HG03159 (cell line): Measurements from ENCODE around the gene MAOB.
"Not testable (repeated sequence)": the region's sequence is repeated elsewhere in the genome, so short reads cannot be mapped to it uniquely, and the experiment has no call there.

Experiments
- ATAC-seq: cut with Tn5 transposase; IDR thresholded peaks from one replicate; pipeline ENCODE4 v1.9.1; 2021; ENCODE audit warnings: mild to moderate bottlenecking, moderate library complexity; ENCODE audit not compliant: unreplicated experiment

MAOB gene

GRCh38 chrX:43758044-43758443 lies 124.2 kb downstream of the MAOB start:
- ATAC-seq = no peak

DNA sequence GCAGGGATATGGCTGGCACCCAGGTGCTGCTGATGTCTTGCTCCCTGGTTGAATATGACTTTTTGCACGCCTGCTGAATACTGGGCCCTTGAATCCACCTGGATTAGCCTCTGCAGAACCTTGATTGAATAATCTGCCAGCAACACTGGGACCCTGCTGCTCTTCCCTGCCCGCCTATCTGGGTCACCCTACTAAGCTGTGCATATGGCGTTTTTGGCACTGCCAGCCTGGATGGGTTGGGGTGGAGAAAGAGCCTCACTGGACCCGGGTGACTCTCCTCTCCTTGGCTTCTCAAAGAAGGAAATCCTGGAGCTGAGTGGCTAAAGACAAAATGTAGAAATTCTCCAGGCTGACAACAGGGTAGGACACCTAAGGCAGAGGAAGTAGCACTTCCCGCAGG lies 126.2 kb downstream of the MAOB start:
- no peak for ATAC-seq

GRCh38 chrX:43753637-43754036 lies 128.6 kb downstream of the MAOB start:
- ATAC-seq = no peak

GRCh38 chrX:43750248-43750676 lies 132.0 kb downstream of the MAOB start:
- ATAC-seq = peak; percentile 87

- no peak for ATAC-seq
Measured at GRCh38 chrX:43747476-43747875, 134.8 kb downstream of the MAOB start.

- no peak for ATAC-seq
Measured at GRCh38 chrX:43745938-43746721, 136.1 kb downstream of the MAOB start.

DNA sequence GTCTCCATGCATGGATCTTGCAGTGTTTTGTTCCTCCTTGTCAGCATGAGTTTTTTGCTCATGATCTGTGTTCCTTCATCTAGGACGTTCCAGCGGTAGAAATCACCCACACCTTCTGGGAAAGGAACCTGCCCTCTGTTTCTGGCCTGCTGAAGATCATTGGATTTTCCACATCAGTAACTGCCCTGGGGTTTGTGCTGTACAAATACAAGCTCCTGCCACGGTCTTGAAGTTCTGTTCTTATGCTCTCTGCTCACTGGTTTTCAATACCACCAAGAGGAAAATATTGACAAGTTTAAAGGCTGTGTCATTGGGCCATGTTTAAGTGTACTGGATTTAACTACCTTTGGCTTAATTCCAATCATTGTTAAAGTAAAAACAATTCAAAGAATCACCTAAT lies 138.0 kb downstream of the MAOB start:
- no peak for ATAC-seq

- no peak for ATAC-seq
Measured at GRCh38 chrX:43743100-43743822, 139.0 kb downstream of the MAOB start.

GRCh38 chrX:43741843-43742573 lies 140.2 kb downstream of the MAOB start:
- ATAC-seq = no peak

GRCh38 chrX:43735957-43736356 lies 146.3 kb downstream of the MAOB start:
- no peak for ATAC-seq

DNA sequence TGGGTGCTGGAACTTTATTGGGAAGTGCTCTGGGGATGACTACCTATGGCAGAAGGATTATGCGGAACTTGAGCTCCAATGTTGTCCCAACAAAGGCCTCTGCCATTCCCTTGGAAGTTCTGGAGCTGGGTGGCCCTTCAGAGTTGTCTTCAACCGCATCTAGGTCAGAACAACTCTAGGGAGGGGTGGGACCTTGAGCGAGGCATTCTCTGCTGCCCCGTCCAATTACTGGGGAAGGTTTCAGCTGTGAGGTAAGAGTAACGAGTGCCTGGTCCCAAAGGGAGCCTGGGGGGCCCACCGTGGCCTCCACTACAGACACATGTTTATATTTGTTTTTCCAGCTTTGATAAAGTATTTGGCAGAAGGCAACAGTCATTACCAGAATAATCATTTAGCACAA lies 146.7 kb downstream of the MAOB start:
- no peak for ATAC-seq

- ATAC-seq = no peak
Measured at GRCh38 chrX:43734444-43734843, 147.8 kb downstream of the MAOB start.

DNA sequence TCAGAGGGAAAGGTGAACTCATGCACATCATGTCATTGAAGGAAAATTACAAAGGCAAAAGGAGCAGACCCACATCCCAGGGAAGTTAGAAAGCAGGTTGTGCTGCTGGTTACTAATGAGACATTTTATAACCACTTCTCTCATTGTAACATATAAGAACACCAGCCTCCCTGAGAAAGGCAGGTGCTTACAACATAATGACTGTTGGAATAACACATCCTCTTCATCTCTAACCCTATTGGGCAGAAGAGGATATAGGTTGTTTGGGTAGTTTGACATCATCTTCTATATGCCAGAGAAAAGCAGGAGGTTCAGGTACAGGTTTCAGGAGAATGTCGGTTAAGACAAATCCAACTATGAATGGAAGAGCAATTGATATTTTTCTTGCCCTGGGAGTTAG lies 148.6 kb downstream of the MAOB start:
- ATAC-seq = no peak

GRCh38 chrX:43731086-43731485 lies 151.2 kb downstream of the MAOB start:
- no peak for ATAC-seq

DNA sequence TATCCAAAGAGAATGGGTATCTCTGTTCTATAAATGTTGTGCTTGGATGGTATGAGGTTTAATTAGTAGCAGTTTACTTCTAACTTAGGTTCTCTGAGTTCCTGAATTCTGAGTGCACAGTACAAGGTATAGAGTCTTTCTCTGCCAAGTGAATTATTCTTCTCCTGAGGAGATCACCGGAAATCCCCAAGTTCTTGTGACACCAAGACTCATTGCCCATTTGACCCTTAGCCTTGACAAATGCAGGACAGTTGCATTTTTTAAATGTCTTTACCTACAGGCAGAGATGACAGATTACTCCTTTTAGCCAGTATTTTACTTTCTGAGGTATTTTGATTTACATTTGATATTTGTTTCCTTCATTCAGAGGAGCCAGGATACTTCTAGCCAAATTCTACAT lies 153.3 kb downstream of the MAOB start:
- no peak for ATAC-seq

- ATAC-seq = no peak
Measured at GRCh38 chrX:43728002-43728401, 154.2 kb downstream of the MAOB start.

- ATAC-seq = not testable (repeated sequence)
Measured at GRCh38 chrX:43727254-43727653, 155.0 kb downstream of the MAOB start.

DNA sequence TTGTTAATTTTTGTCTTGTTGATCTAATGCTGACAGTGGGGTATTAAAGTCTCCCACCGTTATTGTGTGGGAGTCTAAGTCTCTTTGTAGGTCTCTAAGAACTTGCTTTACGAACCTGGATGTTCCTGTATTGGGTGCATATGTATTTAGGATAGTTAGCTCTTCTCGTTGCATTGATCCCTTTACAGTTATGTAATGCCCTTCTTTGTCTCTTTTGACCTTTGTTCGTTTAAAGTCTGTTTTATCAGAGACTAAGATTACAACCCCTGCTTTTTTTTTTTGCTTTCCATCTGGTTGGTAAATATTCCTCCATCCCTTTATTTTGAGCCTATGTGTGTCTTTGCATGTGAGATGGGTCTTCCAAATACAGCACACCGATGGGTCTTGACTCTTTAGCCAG lies 157.0 kb downstream of the MAOB start:
- not testable (repeated sequence) for ATAC-seq

GRCh38 chrX:43720961-43721360 lies 161.3 kb downstream of the MAOB start:
- no peak for ATAC-seq

GRCh38 chrX:43720082-43720481 lies 162.2 kb downstream of the MAOB start:
- no peak for ATAC-seq

DNA sequence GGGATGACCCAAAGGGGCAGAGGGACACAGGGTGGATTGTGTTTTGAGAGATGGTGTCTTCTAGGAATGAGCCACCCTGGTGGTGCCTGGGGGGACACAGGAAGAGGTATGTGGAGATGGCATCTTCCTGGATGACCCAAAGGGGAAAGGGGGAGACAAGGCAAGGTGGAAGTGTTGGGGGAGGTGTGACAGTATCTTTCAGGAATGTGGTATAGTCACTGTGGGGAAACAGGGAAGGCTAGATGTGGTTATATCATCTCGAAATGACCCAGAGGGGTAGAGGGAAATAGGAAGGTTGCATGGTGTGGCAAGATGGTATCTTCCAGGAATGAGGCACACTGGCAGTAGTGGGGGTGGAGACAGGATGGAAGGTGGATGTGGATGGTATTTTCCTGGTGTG lies 163.3 kb downstream of the MAOB start:
- ATAC-seq = no peak

GRCh38 chrX:43718546-43718945 lies 163.7 kb downstream of the MAOB start:
- ATAC-seq = no peak
